Lower lobe of right lung (tissue), 2 donors: Measurements from ENCODE around the gene EMC10. TPM values are rescaled to one million over a fixed set of nuclear protein-coding genes. Genes with fewer than 3 reads are reported as not detected.
A peak's percentile ranks its signal among the peaks of the same experiment; 100 is the strongest.

Experiments used
- ATAC-seq, 2 donors: fragments of 200-7000 bp; cut with Tn5 transposase; one replicate each; pipeline ENCODE4 v1.9.1; 2020 to 2022; ENCODE audit warnings: mild to moderate bottlenecking in 2 of 2, moderate library complexity in 2 of 2
- DNase-seq: peaks from one replicate; pipeline ENCODE4 v3.0.0-alpha.2; 2020
- H3K27ac ChIP-seq: fragments of 200-600 bp; one replicate; pipeline ENCODE4 v1.8.0; 2022
- H3K27me3 ChIP-seq: fragments of 200-600 bp; one replicate; pipeline ENCODE4 v1.8.0; 2022; ENCODE audit warnings: low read depth
- H3K36me3 ChIP-seq: fragments of 200-600 bp; one replicate; pipeline ENCODE4 v1.8.0; 2022; ENCODE audit warnings: mild to moderate bottlenecking
- H3K4me1 ChIP-seq: fragments of 200-600 bp; one replicate; pipeline ENCODE4 v1.8.0; 2022
- H3K4me3 ChIP-seq: fragments of 200-600 bp; one replicate; pipeline ENCODE4 v1.8.0; 2022; ENCODE audit warnings: mild to moderate bottlenecking
- H3K9me3 ChIP-seq: fragments of 200-600 bp; one replicate; pipeline ENCODE4 v1.8.0; 2022
- intact Hi-C: fragments of 100-400 bp; cut with DNase I; formaldehyde crosslinking; loops from one replicate; pipeline ENCODE4 v1.11.0; 2022
- total RNA-seq: library from RNA; stranded (reverse); fragmentation: NEBNext Ultra II Directional; extraction: Animal tissue kit (Norgen Biotek cat#: 25700); gene quantifications from one replicate; pipeline ENCODE4 v1.2.1, GENCODE V29; 2021
- TF ChIP-seq, protein P1 (sequence below): fragments of 200-600 bp; IDR thresholded peaks from one replicate; pipeline ENCODE4 v1.8.0; 2022; ENCODE audit warnings: antibody characterized with exemption, mild to moderate bottlenecking
- donor health status: DM: no; HTN: yes; CAD: no; lungs with severe emphysema.

The EMC10 gene
- total RNA-seq, 1 donor from 2014 or later, result 95.6 TPM

DNA sequence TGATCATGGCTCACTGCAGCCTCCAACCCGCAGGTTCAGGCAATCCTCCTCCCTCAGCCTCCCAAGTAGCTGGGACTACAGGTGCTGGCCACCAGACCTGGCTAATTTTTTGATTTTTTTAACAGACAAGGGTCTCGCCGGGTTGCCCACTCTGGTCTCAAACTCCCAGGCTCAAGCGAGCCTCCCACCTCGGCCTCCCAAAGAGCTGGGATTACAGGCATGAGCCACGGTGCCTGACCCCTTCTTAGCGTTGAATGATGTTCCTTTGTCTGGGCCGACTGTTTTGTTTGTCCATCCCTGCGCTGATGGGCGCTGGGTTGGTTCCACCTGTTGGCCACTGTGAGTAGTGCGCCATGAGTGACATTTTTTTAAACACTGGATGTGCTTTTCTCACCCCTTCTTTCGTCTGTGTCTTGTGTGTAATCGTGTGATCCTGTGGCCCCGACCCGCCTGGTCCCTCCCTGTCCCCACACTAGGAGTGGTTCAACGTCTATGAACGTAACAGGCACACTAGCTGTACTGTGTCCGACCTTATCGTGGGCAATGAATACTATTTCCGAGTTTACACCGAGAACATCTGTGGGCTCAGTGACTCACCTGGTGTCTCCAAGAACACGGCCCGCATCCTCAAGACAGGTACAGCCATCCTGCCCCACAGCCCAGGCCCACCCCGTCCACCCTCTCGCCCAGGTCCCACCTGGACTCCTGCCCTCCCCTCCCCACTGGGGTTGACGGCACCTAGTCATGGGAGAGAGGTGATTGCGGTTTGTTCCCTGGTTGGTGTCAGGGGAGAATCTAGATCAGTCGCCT lies 15.0 kb upstream of the EMC10 start:
- Histone ChIP-seq H3K27ac (no peak overlapping the region), H3K36me3 (no peaks in the 10 kb centered on the region), H3K4me3 (no peak overlapping the region), H3K4me1 (no peaks in the 10 kb centered on the region), H3K9me3 (no peaks in the 10 kb centered on the region), H3K27me3 (peaks cover 28% of the 10 kb centered on the region)
- DNase-seq (no peak), ATAC-seq (peak; percentile 80 to 86)
- TF ChIP-seq, protein P1, sequence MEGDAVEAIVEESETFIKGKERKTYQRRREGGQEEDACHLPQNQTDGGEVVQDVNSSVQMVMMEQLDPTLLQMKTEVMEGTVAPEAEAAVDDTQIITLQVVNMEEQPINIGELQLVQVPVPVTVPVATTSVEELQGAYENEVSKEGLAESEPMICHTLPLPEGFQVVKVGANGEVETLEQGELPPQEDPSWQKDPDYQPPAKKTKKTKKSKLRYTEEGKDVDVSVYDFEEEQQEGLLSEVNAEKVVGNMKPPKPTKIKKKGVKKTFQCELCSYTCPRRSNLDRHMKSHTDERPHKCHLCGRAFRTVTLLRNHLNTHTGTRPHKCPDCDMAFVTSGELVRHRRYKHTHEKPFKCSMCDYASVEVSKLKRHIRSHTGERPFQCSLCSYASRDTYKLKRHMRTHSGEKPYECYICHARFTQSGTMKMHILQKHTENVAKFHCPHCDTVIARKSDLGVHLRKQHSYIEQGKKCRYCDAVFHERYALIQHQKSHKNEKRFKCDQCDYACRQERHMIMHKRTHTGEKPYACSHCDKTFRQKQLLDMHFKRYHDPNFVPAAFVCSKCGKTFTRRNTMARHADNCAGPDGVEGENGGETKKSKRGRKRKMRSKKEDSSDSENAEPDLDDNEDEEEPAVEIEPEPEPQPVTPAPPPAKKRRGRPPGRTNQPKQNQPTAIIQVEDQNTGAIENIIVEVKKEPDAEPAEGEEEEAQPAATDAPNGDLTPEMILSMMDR, result peak; percentile 79
- intact Hi-C loops, result no loop called here

DNA sequence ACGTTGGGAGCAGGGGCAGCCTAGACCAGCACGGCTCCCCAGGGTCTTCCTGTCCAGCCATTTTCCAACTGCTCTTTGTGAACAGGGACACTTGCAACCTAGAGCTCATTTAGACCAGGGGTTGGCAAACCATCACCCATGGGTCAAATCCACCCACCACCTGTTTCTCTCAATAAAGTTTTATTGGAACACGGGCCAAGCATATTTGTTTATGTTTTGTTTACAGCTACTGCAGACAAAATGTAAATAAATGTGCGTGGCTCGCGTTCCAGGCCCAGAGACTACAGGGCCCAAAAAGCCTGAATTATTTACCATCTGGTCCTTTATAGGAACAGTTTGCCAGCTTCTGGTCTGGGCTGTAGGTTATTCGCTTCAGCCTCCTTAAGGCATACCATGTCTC lies 13.3 kb upstream of the EMC10 start:
- no peaks in the 10 kb centered on the region for H3K36me3 ChIP-seq
- TF ChIP-seq, protein P1, result no peak
- H3K27ac ChIP-seq, result no peak overlapping the region
- intact Hi-C loops, result no loop called here
- H3K4me3 ChIP-seq, result no peak overlapping the region
- no peaks in the 10 kb centered on the region for H3K4me1 ChIP-seq
- H3K27me3 ChIP-seq, result peaks cover 19% of the 10 kb centered on the region
- H3K9me3 ChIP-seq, result no peaks in the 10 kb centered on the region
- ATAC-seq (no peak), DNase-seq (no peak)

DNA sequence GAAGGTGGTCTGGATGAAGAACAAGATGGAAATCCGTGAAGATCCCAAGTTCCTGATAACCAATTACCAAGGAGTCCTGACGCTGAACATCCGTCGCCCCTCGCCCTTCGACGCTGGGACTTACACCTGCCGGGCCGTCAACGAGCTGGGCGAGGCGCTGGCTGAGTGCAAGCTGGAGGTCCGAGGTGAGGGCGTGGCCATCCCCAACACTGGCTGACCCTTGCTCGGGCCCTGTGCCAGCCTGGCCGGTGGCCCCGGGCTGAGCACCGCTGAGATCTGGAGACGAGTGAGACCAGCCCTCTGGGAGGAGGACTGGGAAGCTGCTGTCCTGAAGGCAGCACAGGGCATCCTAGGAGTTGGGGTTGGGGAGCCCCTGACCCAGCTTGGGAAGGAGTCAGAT lies 12.0 kb upstream of the EMC10 start:
- Histone ChIP-seq H3K36me3 (no peaks in the 10 kb centered on the region), H3K27me3 (peaks cover 9% of the 10 kb centered on the region), H3K9me3 (no peaks in the 10 kb centered on the region), H3K27ac (no peak overlapping the region), H3K4me3 (no peak overlapping the region), H3K4me1 (no peaks in the 10 kb centered on the region)
- ATAC-seq (no peak), DNase-seq (no peak)
- intact Hi-C loops, result no loop called here
- TF ChIP-seq, protein P1, result no peak

DNA sequence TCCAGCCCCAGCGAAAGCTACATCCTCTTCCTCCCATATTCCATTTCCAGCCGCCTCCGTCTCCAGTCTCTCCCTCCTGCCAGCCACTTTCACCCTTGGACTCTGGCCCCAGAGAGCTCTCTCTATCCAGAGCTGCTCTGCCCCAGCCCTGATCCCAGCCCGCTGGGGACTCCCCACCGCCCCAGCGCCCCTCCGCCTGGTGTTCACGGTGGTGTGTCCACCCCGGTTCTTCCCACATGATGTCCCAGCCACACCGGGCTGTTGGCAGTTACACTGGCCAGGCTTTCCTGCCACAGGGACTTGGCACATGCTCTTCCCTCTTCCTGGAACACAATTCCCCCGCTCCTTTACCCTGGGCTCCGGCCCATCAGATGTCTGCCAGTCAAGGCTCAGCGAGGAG lies 11.3 kb upstream of the EMC10 start:
- TF ChIP-seq, protein P1, result no peak
- Histone ChIP-seq H3K4me3 (no peak overlapping the region), H3K27me3 (peaks cover 8% of the 10 kb centered on the region), H3K36me3 (no peaks in the 10 kb centered on the region), H3K27ac (no peak overlapping the region), H3K9me3 (no peaks in the 10 kb centered on the region), H3K4me1 (no peaks in the 10 kb centered on the region)
- intact Hi-C loops, result no loop called here
- ATAC-seq (no peak), DNase-seq (no peak)

DNA sequence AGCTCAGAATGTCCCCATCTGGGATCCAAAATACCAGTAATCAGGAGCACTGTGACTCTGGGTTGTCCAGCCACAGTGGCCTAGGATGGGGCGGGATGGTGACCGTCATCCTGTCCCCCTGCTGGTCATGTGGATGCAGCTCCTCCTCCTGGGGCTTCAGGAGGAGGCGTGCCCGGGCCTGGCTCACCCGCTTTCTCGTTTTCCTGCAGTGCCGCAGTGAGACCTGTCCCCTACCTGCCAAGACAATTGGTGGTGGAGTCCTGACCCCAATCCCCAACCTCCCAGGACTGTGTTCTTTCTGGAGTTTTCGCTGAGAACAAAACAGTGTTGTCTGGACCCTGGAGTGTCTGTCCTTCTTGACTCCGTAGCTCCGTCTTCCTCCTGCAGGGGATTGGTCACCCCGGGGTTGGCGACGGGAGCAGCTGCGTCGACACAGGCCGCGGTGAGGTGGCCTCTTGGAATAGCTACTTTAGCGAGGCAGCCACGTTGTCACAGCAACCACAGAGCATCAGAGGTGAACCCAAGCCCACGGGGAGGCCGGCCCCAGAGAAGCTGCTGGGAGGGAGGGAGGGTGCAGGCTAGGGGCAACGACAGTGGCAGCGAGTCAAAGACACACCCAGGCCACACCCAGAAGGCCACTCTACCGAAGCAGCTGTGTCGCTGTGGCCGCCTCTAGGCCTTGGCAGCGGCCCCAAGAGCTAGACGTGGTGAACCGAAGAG lies 10.2 kb upstream of the EMC10 start:
- no peaks in the 10 kb centered on the region for H3K27me3 ChIP-seq
- H3K4me3 ChIP-seq, result no peak overlapping the region
- H3K4me1 ChIP-seq, result no peaks in the 10 kb centered on the region
- no peaks in the 10 kb centered on the region for H3K9me3 ChIP-seq
- intact Hi-C loops, result no loop called here
- no peak overlapping the region for H3K27ac ChIP-seq
- peak; percentile 83 to 89 for ATAC-seq
- H3K36me3 ChIP-seq, result no peaks in the 10 kb centered on the region
- DNase-seq, result peak; percentile 79
- TF ChIP-seq, protein P1, result no peak
